ENCODE data around the gene TDRKH. TPM values are rescaled to one million over a fixed set of nuclear protein-coding genes. Genes with fewer than 3 reads are reported as not detected.

TDRKH gene
- total and polyA plus RNA-seq, 2 of the 13 experiments (the other 11 are each of a cell fraction or from before 2014, with no cell fraction given), result 3.9 to 5.4 TPM

GRCh38 chr1:151759241-151759640, 31.1 kb downstream of the TDRKH start (continued):
- TF ChIP-seq MNT (IDR thresholded peaks at IDR 0.05), result no peak
- TF ChIP-seq SCMH1 (CRISPR knock-in tag; IDR thresholded peaks at IDR 0.05; ENCODE audit: borderline replicate concordance), result no peak
- TF ChIP-seq ZNF18 (CRISPR knock-in tag; IDR thresholded peaks at IDR 0.05; ENCODE audit: insufficient replicate concordance), result no peak
- TF ChIP-seq HOXA3 (CRISPR knock-in tag; IDR thresholded peaks at IDR 0.05), result no peak
- TF ChIP-seq KLF15 (CRISPR knock-in tag; IDR thresholded peaks at IDR 0.05; ENCODE audit: borderline replicate concordance), result no peak
- no peak for TF ChIP-seq PPARG (CRISPR knock-in tag; conservative IDR thresholded peaks at IDR 0.05)

GRCh38 chr1:151756291-151756690, 34.0 kb downstream of the TDRKH start:
- intact Hi-C loops (cut with micrococcal nuclease; ENCODE audit: unreplicated experiment), result no loop called here
- BruUV-seq (replicated peaks), result no TSS peak
- H3K79me2 ChIP-seq (ENCODE audit: insufficient read depth, low read length), result no peaks in the 10 kb centered on the region
- H2AFZ ChIP-seq (ENCODE audit: low read length), result no peak overlapping the region
- no peaks in the 10 kb centered on the region for H3K27me3 ChIP-seq (ENCODE audit: control insufficient read depth in 1 of 2, insufficient read depth in 2 of 2, low read length in 2 of 2)
- CTCF ChIA-PET (ENCODE audit: low intra/inter-chr PET ratio, low total read pairs), result no interaction called here
- H4K20me1 ChIP-seq (ENCODE audit: insufficient read depth, low read length), result no peaks in the 10 kb centered on the region
- H3K4me3 ChIP-seq (replicated peaks in 1 of 3; ENCODE audit: insufficient read depth in 1 of 3, low read depth in 2 of 3, low read length in 3 of 3), result no peak overlapping the region
- no peaks in the 10 kb centered on the region for H3K9me3 ChIP-seq (ENCODE audit: low read length)
- no peak overlapping the region for H3K4me2 ChIP-seq (ENCODE audit: low read depth, low read length)
- no peak for FAIRE-seq
- H3K36me3 ChIP-seq (replicated peaks in 1 of 2; ENCODE audit: control insufficient read depth in 1 of 2, insufficient read depth in 2 of 2, low read length in 2 of 2), result peaks cover 6 to 35% of the 10 kb centered on the region in 2 experiments
- TF ChIP-seq ZNF253 (CRISPR knock-in tag; IDR thresholded peaks at IDR 0.05; ENCODE audit: borderline replicate concordance), result no peak
- no peak for TF ChIP-seq RFX5 (IDR thresholded peaks at IDR 0.05; ENCODE audit: low read depth, low read length)
- TF ChIP-seq NFE2L2 (IDR thresholded peaks at IDR 0.05; ENCODE audit: low read length), result no peak
- no peak for TF ChIP-seq PRDM4 (CRISPR knock-in tag; IDR thresholded peaks at IDR 0.05; ENCODE audit: borderline replicate concordance)
- no peak for DNase-seq (ENCODE audit: low spot score)
- no peak overlapping the region for H3K27ac ChIP-seq (ENCODE audit: extremely low read length, insufficient read depth, low read length)
- H3K4me1 ChIP-seq (ENCODE audit: insufficient read depth, low read length), result no peaks in the 10 kb centered on the region
- no peak overlapping the region for H3K9ac ChIP-seq (ENCODE audit: insufficient read depth, low read depth, low read length)
- in situ Hi-C loops (cut with HindIII; ENCODE audit: extremely low pct_ligation_motif_present, low pct_unique_long_range_greater_than_20kb), result no loop called here
- POLR2A ChIA-PET, result no interaction called here
- WGBS (ENCODE audit: low lambda C conversion rate), result 86% methylated on average over 1 of the region's 1 CpG
- ATAC-seq, result no peak
